Gastroesophageal sphincter (tissue), 3 donors: ENCODE results near the gene ZNRF2.

Experiments
- EP300 ChIP-seq: sonication (generic); formaldehyde crosslinking; IDR thresholded peaks from one replicate; pipeline ENCODE4 v1.6.1; 2017; ENCODE audit warnings: antibody characterized with exemption, mild to moderate bottlenecking
- POLR2A ChIP-seq, 2 donors: fragments of 450-650 bp; IDR thresholded peaks; one replicate each; pipeline ENCODE4 v1.6.1; 2017; ENCODE audit warnings: antibody characterized with exemption in 2 of 2, mild to moderate bottlenecking in 2 of 2, moderate library complexity in 1 of 2
- POLR2AphosphoS5 ChIP-seq: sonication (generic); formaldehyde crosslinking; IDR thresholded peaks from one replicate; pipeline ENCODE4 v1.6.1; 2017; ENCODE audit warnings: antibody characterized with exemption
- TF ChIP-seq, protein P1 (sequence below), 4 experiments: fragments of 200-600 bp in 2 of 4; fragments of 450-650 bp in 2 of 4; sonication (generic) in 1 of 4; IDR thresholded peaks; one replicate each; pipeline ENCODE4 v1.5.1; 2017 to 2019; ENCODE audit warnings: antibody characterized with exemption in 4 of 4, mild to moderate bottlenecking in 2 of 4, moderate library complexity in 2 of 4

DNA sequence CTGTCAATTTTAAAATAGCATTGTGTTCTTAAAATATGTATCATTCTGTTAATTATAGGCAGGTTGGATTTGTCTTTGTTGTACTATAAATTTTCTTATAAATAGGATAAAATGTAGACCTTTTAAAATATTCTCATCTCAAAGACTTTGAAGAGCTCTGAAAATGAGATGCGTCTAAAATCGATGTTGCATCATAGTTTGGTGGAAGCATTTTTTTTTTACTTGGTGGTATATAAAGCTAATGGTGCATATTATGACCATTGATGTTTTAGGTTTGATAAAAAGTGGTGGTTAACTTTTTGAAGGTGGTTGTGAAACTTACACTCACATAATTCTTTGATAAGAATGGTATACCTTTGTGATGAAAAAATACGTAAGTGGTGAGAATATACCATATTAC lies 69.1 kb downstream of the ZNRF2 start:
- TF ChIP-seq POLR2A (IDR thresholded peaks at IDR 0.05) (no peak), POLR2AphosphoS5 (no peak), EP300 (no peak)
- TF ChIP-seq, protein P1, sequence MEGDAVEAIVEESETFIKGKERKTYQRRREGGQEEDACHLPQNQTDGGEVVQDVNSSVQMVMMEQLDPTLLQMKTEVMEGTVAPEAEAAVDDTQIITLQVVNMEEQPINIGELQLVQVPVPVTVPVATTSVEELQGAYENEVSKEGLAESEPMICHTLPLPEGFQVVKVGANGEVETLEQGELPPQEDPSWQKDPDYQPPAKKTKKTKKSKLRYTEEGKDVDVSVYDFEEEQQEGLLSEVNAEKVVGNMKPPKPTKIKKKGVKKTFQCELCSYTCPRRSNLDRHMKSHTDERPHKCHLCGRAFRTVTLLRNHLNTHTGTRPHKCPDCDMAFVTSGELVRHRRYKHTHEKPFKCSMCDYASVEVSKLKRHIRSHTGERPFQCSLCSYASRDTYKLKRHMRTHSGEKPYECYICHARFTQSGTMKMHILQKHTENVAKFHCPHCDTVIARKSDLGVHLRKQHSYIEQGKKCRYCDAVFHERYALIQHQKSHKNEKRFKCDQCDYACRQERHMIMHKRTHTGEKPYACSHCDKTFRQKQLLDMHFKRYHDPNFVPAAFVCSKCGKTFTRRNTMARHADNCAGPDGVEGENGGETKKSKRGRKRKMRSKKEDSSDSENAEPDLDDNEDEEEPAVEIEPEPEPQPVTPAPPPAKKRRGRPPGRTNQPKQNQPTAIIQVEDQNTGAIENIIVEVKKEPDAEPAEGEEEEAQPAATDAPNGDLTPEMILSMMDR (IDR thresholded peaks at IDR 0.05) = no peak
